Spleen (tissue), 11 donors: ENCODE measurements around the gene ANKFY1. TPM values are rescaled to one million over a fixed set of nuclear protein-coding genes. Genes with fewer than 3 reads are reported as not detected.

ENCODE experiments used
- DNase-seq: peaks from one replicate; pipeline ENCODE4 v3.0.0-alpha.2; 2020
- H3K27ac ChIP-seq, 8 donors: fragments of 200-600 bp; sonication (generic) in 7 of 8; 1 replicate in 4 of 8; 2 replicates in 4 of 8; pipeline versions ENCODE4 v1.5.0 to v1.8.0; 2016 to 2021; ENCODE audit warnings: inconsistent platforms in 4 of 8, mild to moderate bottlenecking in 4 of 8, moderate library complexity in 1 of 8
- H3K27me3 ChIP-seq, 7 donors: fragments of 200-600 bp; sonication (generic) in 6 of 7; replicated peaks in 1 of 7; 1 replicate in 4 of 7; 2 replicates in 3 of 7; pipeline versions ENCODE4 v1.5.0 to v1.8.0; 2016 to 2021; ENCODE audit warnings: inconsistent platforms in 3 of 7, mild to moderate bottlenecking in 1 of 7
- H3K36me3 ChIP-seq, 6 donors: fragments of 200-600 bp; sonication (generic) in 5 of 6; 1 replicate in 4 of 6; 2 replicates in 2 of 6; pipeline versions ENCODE4 v1.5.0 to v1.8.0; 2016 to 2021; ENCODE audit warnings: inconsistent platforms in 2 of 6
- H3K4me1 ChIP-seq, 6 donors: fragments of 200-600 bp; sonication (generic) in 5 of 6; 1 replicate in 3 of 6; 2 replicates in 3 of 6; pipeline versions ENCODE4 v1.5.0 to v1.8.0; 2016 to 2021; ENCODE audit warnings: inconsistent platforms in 3 of 6
- H3K4me3 ChIP-seq, 8 donors: fragments of 200-600 bp; sonication (generic) in 7 of 8; 1 replicate in 4 of 8; 2 replicates in 4 of 8; pipeline versions ENCODE4 v1.5.0 to v1.8.0; 2016 to 2021; ENCODE audit warnings: inconsistent platforms in 4 of 8, mild to moderate bottlenecking in 4 of 8, moderate library complexity in 2 of 8
- H3K9me3 ChIP-seq, 8 donors: fragments of 200-600 bp; sonication (generic) in 7 of 8; 1 replicate in 4 of 8; 2 replicates in 4 of 8; pipeline versions ENCODE4 v1.5.0 to v1.8.0; 2016 to 2021; ENCODE audit warnings: inconsistent platforms in 4 of 8
- POLR2A ChIP-seq, 3 donors: fragments of 450-650 bp; IDR thresholded peaks; one replicate each; pipeline ENCODE4 v1.5.1; 2017; ENCODE audit warnings: antibody characterized with exemption in 3 of 3, mild to moderate bottlenecking in 1 of 3
- POLR2AphosphoS5 ChIP-seq, 3 donors: sonication (generic); formaldehyde crosslinking; IDR thresholded peaks; one replicate each; pipeline ENCODE4 v1.5.1; 2017; ENCODE audit warnings: antibody characterized with exemption in 3 of 3
- WGBS, 5 donors: extraction: QIAGEN DNeasy Blood & Tissue Kit in 3 of 5; methylation state at CpG; one replicate each; pipeline versions ENCODE4 v1.1.5 to v1.1.7; 2013 to 2018; 5-methylcytosine and 5-hydroxymethylcytosine counted together
- intact Hi-C: fragments of 100-400 bp; cut with DNase I; formaldehyde crosslinking; loops from one replicate; pipeline ENCODE4 v1.15.0; 2023; ENCODE audit warnings: low total_unique reads
- polyA plus RNA-seq, 3 donors: library from polyadenylated mRNA; stranded (reverse); fragments of 200-250 nt; gene quantifications; one replicate each; pipeline ENCODE4 v1.2.1, GENCODE V29; 2013
- small RNA-seq, 4 donors: library from RNA; depleted of rRNA; stranded (forward); fragments of <200 nt; gene quantifications; one replicate each; pipeline ENCODE3, GENCODE V24; 2016
- total RNA-seq, 7 donors: library from RNA; depleted of rRNA in 3 of 7; stranded (reverse); fragments of >200 nt in 3 of 7; fragmentation: NEBNext Ultra II Directional in 4 of 7; extraction: Animal tissue kit (Norgen Biotek cat#: 25700) in 4 of 7; gene quantifications; one replicate each; pipeline versions ENCODE4 v1.1.0 to v1.2.1, GENCODE V29; 2016 to 2021
- TF ChIP-seq, protein P1 (sequence below), 11 experiments: fragments of 200-600 bp in 7 of 11; fragments of 450-650 bp in 4 of 11; sonication (generic) in 4 of 11; IDR thresholded peaks in 8 of 11; conservative IDR thresholded peaks in 3 of 11; 1 replicate in 7 of 11; 2 replicates in 4 of 11; pipeline versions ENCODE4 v1.4.0 to v1.8.0; 2016 to 2021; ENCODE audit warnings: antibody characterized with exemption in 11 of 11, inconsistent platforms in 4 of 11, mild to moderate bottlenecking in 1 of 11
- donor health status: healthy with polysubstance abuse.
- donor health status: DM: no; HTN: no; CAD: no; lungs with moderate emphysema.
- donor health status: DM: no; HTN: no; CAD: no.
- donor health status: Bipolar disorder and iron deficiency.
- donor health status: healthy.
- donor health status: DM: no; HTN: no; CAD: no.
- donor health status: DM: yes; HTN: yes; CAD: no.

The ANKFY1 gene
- total and polyA plus RNA-seq, 10 donors = 6.1 to 81.5 (median 51.7) TPM

GRCh38 chr17:4116516-4116915 lies 147.3 kb downstream of the ANKFY1 start:
- no peak overlapping the region for H3K4me3 ChIP-seq
- H3K9me3 ChIP-seq = no peaks in the 10 kb centered on the region
- H3K4me1 ChIP-seq = no peaks in the 10 kb centered on the region
- WGBS, 5 donors = 69 to 98% (median 83%) methylated on average over 4 of the region's 4 CpGs
- H3K27me3 ChIP-seq = no peaks in the 10 kb centered on the region
- intact Hi-C loops = no loop called here
- TF ChIP-seq POLR2AphosphoS5 (IDR thresholded peaks at IDR 0.05) = no peak
- TF ChIP-seq, protein P1, sequence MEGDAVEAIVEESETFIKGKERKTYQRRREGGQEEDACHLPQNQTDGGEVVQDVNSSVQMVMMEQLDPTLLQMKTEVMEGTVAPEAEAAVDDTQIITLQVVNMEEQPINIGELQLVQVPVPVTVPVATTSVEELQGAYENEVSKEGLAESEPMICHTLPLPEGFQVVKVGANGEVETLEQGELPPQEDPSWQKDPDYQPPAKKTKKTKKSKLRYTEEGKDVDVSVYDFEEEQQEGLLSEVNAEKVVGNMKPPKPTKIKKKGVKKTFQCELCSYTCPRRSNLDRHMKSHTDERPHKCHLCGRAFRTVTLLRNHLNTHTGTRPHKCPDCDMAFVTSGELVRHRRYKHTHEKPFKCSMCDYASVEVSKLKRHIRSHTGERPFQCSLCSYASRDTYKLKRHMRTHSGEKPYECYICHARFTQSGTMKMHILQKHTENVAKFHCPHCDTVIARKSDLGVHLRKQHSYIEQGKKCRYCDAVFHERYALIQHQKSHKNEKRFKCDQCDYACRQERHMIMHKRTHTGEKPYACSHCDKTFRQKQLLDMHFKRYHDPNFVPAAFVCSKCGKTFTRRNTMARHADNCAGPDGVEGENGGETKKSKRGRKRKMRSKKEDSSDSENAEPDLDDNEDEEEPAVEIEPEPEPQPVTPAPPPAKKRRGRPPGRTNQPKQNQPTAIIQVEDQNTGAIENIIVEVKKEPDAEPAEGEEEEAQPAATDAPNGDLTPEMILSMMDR (IDR thresholded peaks at IDR 0.05 in 8 of 11, conservative IDR thresholded peaks at IDR 0.05 in 3 of 11) = no peak
- no peak for TF ChIP-seq POLR2A (IDR thresholded peaks at IDR 0.05)
- H3K36me3 ChIP-seq = peaks cover 0 to 100% (median 79%) of the 10 kb centered on the region in 6 donors
- no peak for DNase-seq
- no peak overlapping the region for H3K27ac ChIP-seq

Small RNA genes lying within 50 kb of the gene (small RNA-seq; reads per million reads assigned to genes)
- gene RF00019 = 0 reads per million in 4 donors

Other genes with a start within 250 kb of the ANKFY1 start
- 100 to 1,000 TPM in 6 of 7 donors, 10 to 100 TPM in 1; 70.1 to 153 (median 111) TPM for gene ZZEF1, start 120.9 kb downstream of the ANKFY1 start, total RNA-seq
- gene ZZEF1, start 120.9 kb downstream of the ANKFY1 start, polyA plus RNA-seq = 10 to 100 TPM in 1 of 3 donors, 1 to 10 TPM in 2; 5.3 to 12.7 (median 5.5) TPM
- gene CYB5D2, start 120.8 kb downstream of the ANKFY1 start, total RNA-seq = 10 to 100 TPM in 6 of 7 donors, 1 to 10 TPM in 1; 7.5 to 24.7 (median 16.3) TPM
- gene CYB5D2, start 120.8 kb downstream of the ANKFY1 start, polyA plus RNA-seq = 10 to 100 TPM in 2 of 3 donors, 1 to 10 TPM in 1; 9.7 to 14.7 (median 11.0) TPM
- 10 to 100 TPM; 43.8 to 59.7 (median 56.1) TPM for gene UBE2G1, start 102.7 kb upstream of the ANKFY1 start, total RNA-seq
- 10 to 100 TPM; 10.7 to 15.2 (median 15.2) TPM for gene UBE2G1, start 102.7 kb upstream of the ANKFY1 start, polyA plus RNA-seq
- 1 to 10 TPM; 1.1 to 4.7 (median 3.6) TPM for gene SPNS3, start 170.0 kb upstream of the ANKFY1 start, total RNA-seq
- 1 to 10 TPM; 2.8 to 7.2 (median 4.3) TPM for gene SPNS3, start 170.0 kb upstream of the ANKFY1 start, polyA plus RNA-seq
- gene SPNS2, start 234.9 kb upstream of the ANKFY1 start, total RNA-seq = 10 to 100 TPM; 19.6 to 53.5 (median 36.6) TPM
- 10 to 100 TPM in 2 of 3 donors, 1 to 10 TPM in 1; 8.1 to 20.4 (median 13.2) TPM for gene SPNS2, start 234.9 kb upstream of the ANKFY1 start, polyA plus RNA-seq